Inferior parietal cortex (tissue), 1 donor: Measurements from ENCODE around the gene PPEF1.
"Not testable (repeated sequence)": the region's sequence is repeated elsewhere in the genome, so short reads cannot be mapped to it uniquely, and the experiment has no call there.

Experiments
- DNase-seq: peaks from one replicate; pipeline ENCODE4 v3.0.0-alpha.2; 2016; ENCODE audit errors: extremely low spot score

Gene PPEF1

DNA sequence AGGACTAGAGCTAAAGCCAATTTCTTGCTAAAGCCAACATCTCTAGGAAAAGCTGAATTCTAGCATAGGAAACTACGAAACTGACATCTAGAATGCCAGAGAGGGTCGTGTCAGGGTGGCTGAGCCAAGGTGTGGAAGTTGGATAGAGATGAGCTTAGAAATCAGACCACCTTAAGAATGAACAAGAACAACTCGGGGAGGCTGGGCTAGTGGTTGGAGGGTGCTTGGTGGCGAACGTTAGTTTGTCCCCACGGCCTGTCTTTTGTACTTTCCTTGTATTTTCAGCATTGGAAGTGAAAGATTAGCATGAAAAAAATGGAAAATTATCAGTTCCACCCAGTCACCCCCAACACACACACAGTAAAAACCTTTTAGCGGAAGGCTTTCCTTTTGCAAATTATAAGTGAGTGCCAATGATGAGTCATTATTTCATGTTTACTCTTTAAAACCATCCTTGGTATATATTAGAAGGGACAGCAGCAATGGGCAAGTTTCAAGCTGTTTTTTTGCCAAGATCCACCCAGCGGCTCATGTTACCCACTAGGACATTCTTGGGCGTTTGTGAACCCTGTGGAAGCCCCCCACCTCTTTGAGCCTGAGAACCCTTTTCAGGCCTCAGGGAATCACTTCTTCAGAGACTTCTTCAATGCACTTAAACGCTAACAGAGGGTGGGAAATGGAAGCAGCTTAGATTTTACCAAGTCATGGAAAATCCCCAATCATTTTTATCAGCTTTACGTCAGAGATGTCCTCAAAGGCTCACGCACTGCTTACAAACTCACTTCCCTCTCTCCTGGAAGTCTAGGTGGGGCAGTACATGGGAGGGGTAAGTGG, 4.9 kb upstream of the PPEF1 start:
- DNase-seq, result no peak

- no peak for DNase-seq
These were observed 2.4 kb downstream of the PPEF1 start for GRCh38 chrX:18709833-18710232.

GRCh38 chrX:18714910-18715309, 7.5 kb downstream of the PPEF1 start:
- no peak for DNase-seq

DNA sequence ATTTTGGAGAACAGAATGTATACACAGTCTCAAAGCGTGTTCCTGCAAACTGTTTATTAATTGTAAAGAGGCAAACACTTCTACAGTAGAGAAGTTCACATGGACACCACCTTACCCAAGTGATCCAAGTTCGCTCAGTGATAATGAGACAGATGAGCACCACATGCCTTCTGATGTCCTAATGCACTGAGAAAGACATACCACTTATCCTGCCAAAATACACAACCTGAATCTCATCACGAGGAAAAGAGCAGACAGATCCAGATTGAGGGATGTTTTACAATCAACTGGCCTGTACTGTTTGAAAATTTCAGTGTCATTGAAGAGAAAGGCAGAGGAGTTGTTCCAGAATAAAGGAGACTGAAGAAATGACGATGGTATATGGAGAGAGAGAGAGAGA, 12.4 kb downstream of the PPEF1 start:
- DNase-seq, result no peak

GRCh38 chrX:18721683-18722499, 14.4 kb downstream of the PPEF1 start:
- DNase-seq, result no peak

- no peak for DNase-seq
These were observed 15.1 kb downstream of the PPEF1 start for GRCh38 chrX:18722500-18723071.

DNA sequence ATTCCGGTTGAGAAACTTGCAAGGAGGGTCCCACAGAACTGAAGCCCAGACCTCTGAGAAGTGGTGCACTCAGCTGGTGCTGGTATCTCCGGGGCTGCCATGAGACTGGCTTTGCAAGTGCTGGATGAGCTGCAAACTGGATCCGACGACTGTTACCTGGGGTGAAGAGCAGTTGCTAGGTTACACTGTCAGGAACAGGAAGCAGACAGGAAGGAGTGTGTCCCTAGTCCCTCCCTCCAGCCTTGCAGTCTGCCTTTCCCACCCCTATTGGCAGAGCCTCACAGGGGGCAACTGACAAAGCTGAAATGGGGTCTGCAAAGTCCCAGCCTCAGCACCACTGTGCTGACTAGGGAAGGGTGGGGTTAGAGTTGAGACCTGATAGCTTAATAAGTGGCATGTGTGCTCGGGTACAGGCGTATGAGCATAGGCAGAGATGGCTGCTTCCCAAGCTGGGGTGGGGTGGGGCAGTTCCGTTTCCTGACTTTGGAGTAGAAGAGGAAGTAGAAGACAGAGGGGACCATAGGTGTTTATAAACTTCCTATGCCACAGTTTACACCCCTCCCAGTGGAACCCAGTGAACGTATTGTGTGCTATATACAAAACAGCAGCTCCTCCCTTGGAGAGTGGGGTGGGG, 18.0 kb downstream of the PPEF1 start:
- DNase-seq, result no peak

DNA sequence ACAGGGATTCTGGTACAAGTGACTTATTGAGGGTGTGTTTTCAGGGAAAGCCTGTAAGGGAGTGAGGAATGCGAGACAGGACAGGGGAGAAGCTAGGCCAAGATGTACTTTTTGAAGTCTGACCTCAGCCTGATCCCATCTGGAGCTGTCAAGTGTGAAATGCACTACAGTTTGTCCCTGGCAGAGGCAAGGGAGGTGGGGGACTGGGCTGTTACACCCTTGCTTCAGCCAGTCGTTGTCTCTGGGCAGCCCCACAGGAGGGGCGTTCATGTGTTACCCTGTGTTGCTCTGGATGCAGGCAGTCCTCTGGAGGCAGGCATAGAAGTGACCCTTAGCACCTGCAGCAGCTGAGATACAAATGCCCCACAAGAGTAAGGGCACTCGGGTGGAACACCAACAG, 25.8 kb downstream of the PPEF1 start:
- no peak for DNase-seq

DNA sequence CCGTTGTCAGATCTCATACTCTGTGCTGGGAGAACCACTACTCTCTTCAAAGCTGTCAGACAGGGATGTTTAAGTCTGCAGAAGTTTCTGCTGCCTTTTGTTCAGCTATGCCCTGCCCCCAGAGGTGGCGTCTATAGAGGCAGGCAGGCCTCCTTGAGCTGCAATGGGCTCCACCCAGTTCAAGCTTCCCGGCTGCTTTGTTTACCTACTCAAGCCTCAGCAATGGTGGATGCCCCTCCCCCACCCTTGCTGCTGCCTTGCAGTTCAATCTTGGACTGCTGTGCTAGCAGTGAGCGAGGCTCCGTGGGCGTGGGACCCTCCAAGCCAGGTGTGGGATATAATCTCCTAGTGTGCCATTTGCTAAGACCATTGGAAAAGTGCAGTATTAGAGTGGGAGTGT, 32.2 kb downstream of the PPEF1 start:
- DNase-seq, result not testable (repeated sequence)

- no peak for DNase-seq
These were observed 41.1 kb downstream of the PPEF1 start for GRCh38 chrX:18748499-18748898.

GRCh38 chrX:18753631-18754030, 46.2 kb downstream of the PPEF1 start:
- no peak for DNase-seq

GRCh38 chrX:18755651-18756050, 48.2 kb downstream of the PPEF1 start:
- DNase-seq, result no peak

DNA sequence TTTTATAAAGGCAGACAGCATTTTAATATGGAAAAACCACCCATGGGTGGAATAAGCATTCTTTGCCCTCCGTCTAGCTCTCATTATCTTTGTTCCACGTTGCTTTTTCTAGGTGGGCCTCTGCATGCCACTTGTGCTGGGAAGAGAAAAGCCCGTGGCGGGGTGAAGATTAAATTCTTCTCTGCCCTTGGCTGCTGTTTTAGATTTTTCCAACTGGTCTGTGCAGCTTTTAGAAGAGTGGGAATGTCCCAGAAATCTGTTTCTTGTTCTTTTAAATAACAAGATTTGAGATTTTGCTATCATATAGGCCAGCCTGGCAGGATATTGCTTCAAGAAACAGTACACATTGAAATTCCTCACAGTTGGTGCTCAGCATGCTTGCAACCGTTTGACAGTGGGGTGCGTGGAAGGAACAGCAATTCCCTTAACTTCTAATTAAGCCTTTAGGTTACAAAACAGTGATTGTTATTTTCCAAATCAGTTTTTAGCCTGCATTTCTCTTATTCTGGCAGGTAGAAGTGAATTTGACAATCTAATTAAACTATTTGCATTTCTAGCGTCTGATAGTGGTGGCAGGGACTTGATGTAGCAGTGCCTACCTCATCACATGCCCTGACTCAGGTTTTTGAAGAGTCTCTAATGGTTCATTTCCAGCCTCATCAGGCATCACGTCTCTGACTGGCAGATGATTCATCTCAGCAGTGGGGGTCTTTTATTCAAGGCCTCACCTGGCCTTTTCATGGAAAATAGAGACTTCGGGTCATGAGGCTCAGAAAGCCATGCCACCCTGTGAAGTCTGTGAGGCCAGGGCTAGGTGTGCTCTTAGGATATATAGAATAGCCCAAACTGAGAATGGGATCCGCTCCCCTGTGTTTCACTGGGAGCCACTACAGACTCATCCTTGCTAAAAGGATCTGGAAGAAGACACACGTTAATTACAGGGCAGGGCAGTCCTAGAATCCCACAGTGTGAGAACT, 50.8 kb downstream of the PPEF1 start:
- no peak for DNase-seq

- DNase-seq, result no peak
These were observed 54.3 kb downstream of the PPEF1 start for GRCh38 chrX:18761750-18762149.

GRCh38 chrX:18763106-18763505, 55.7 kb downstream of the PPEF1 start:
- not testable (repeated sequence) for DNase-seq

DNA sequence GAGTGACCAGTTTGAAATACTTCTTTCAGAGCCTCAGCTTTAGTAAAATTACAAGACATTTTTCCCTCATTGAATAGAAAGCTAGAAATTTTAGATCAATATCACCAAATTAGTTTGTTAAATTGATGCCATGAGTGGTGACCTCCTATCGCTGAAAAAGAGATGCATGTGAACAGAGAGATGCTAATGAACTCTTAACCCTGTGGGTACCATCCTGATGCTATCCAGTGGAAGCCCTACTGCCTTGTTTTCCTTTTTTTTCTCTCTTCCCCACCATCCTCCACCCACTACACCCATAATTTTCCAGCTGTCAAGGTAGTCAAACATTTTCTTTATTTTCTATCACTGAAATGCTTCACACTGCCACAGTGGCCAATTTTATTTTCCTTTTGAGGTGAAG, 61.9 kb downstream of the PPEF1 start:
- DNase-seq, result no peak

DNA sequence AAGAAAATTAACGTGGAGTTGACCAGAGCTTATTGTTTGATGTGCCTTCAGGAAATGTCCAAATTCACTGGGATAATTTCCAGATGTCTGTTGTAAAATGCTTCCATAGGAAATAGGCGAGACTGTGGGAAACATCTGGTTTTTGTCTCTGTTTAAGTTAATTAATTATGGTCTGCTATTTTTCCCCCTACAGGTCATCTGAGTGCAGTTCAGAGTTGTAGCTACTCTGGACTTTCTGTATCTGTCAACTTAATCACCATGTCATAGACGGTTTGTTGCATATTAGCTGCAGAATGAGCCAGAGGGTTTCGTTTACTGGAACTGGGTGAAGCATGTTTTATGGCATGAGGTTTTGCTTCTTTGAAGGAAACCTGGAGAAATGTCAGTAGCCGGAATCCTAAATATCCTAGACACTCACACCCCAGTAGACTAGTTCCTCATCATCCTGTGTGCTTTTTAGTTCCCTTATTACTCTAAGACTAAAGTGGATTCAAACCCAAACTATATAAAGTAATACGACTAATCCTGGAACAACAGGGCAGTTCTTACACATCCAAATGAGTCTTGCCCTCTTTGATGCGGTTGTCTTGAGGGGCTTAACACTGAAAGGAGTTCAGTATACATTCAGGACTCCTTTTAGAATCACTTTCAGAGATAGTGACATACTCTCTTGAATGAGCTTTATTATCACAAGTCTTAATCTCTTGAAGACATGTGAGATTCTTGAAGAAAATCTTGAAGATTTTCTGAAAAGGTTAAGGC, 62.5 kb downstream of the PPEF1 start:
- no peak for DNase-seq

- DNase-seq, result no peak
These were observed 82.5 kb downstream of the PPEF1 start for GRCh38 chrX:18789916-18790315.

DNA sequence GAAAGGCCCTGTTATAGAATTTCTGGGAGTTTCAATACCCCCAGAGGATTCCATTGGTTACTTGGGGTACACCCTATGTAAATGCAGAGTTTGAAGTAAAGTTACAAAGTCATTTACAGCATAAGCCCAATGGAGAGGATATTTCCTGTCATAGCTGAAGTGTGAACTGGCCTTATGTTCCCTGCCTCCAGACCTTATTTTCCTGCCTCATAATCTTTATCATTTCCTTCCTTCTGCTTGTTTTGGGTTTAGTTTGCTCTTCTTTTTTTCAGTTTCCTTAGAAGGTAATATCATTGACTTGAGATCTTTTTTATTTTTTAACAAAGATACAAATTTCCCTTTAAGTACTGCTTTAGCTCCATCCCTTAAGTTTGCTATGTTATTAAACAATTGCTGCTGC, 85.4 kb downstream of the PPEF1 start:
- no peak for DNase-seq

- DNase-seq, result no peak
These were observed 86.2 kb downstream of the PPEF1 start for GRCh38 chrX:18793601-18794089.
